ENCODE measurements around the gene IZUMO1R.
"Not testable (repeated sequence)": the region's sequence is repeated elsewhere in the genome, so short reads cannot be mapped to it uniquely, and the experiment has no call there.

IZUMO1R gene

GRCh38 chr11:94326947-94327346 is 22.6 kb downstream of the IZUMO1R start:
- DNase-seq (ENCODE audit: low read depth): no peak

GRCh38 chr11:94328587-94329080 is 24.3 kb downstream of the IZUMO1R start:
- DNase-seq (ENCODE audit: low read depth): no peak

- no peak for DNase-seq (ENCODE audit: low read depth)
Observed at GRCh38 chr11:94329501-94329900, 25.1 kb downstream of the IZUMO1R start.

GRCh38 chr11:94330789-94331188 is 26.4 kb downstream of the IZUMO1R start:
- no peak for DNase-seq (ENCODE audit: low read depth)

GRCh38 chr11:94332814-94333213 is 28.4 kb downstream of the IZUMO1R start:
- no peak for DNase-seq (ENCODE audit: low read depth)

GRCh38 chr11:94336033-94336432 is 31.7 kb downstream of the IZUMO1R start:
- no peak for DNase-seq (ENCODE audit: low read depth)

DNA sequence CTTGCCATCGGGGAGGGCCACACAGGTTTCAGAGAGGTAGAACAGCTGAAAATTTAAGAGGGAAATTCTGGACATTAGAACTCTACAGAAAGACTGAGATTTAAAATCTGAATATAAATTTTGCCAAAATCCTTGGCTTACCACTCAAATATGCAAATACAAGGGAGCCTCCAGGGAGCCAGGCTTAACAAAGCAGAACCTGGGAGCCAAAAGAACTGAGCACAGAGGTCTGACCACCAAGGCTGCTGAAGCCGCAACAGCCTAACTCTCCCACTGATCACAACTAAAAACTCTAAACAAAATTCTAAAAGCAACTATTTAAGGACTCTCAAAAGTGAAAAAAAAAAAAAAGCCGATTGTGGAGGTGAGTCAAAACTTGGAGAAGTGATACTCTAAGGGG is 34.3 kb downstream of the IZUMO1R start:
- no peak for DNase-seq (ENCODE audit: low read depth)

DNA sequence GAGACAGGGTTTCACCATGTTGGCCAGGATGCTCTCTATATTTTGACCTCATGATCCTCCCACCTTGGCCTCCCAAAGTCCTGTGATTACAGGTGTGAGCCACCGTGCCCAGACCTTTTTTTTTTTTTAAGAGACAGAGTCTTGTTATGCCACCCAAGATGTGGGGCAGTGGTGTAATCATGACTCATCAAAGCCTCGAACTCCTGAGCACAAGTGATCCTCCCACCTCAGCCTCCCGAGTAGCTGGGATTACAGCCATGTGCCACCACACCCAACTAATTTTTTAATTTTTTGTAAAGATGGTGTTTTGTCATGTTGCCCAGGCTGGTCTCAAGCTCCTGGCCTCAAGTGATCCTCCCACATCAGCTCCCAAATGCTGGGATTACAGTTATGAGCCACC is 37.9 kb downstream of the IZUMO1R start:
- DNase-seq (ENCODE audit: low read depth): no peak

- DNase-seq (ENCODE audit: low read depth): no peak
Observed at GRCh38 chr11:94343495-94343894, 39.1 kb downstream of the IZUMO1R start.

DNA sequence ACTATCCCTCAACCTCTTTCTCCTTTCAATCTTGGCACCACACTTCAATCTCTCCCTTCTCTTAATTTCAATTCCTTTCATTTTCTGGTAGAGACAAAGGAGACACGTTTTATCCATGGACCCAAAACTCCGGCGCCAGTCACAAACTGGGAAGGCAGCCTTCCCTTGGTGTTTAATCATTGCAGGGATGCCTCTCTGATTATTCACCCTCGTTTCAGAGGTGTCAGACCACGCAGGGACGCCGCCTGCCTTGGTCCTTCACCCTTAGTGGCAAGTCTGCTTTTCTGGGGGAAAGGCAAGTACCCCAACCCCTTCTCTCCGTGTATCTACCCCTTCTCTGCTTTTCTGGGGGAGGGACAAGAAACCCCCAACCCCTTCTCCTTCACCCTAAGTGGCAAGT is 41.9 kb downstream of the IZUMO1R start:
- DNase-seq (ENCODE audit: low read depth): not testable (repeated sequence)

DNA sequence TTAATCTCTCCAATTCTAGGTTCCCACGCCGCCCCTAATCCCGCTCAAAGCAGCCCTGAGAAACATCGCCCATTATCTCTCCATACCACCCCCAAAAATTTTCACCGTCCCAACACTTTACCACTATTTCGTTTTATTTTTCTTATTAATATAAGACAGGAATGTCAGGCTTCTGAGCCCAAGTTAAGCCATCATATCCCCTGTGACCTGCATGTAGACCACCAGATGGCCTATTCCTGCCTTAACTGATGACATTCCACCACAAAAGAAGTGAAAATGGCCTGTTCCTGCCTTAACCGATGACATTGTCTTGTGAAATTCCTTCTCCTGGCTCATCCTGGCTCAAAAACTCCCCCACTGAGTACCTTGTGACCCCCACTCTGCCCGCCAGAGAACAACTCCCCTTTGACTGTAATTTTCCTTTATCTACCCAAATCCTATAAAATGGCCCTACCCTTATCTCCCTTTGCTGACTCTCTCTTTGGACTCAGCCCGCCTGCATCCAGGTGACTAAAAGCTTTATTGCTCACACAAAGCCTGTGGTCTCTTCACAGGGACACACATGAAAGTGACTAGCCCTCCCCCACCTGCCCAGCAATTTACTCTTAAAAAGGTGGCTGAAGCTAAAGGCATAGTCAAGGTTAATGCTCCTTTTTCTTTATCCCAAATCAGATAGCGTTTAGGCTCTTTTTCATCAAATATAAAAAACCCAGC is 46.6 kb downstream of the IZUMO1R start:
- not testable (repeated sequence) for DNase-seq (ENCODE audit: low read depth)

Data from amniotic epithelial cell (primary cell).